Fibroblast of mammary gland (primary cell): ENCODE results near the gene TSHZ2.

Source experiments
- DNase-seq: peaks from one replicate; pipeline ENCODE4 v3.0.0-alpha.2; 2010; ENCODE audit warnings: low read depth
- H3K4me3 ChIP-seq: 2 replicates; pipeline ENCODE4 v1.5.1; 2011; ENCODE audit warnings: low read depth, mild to moderate bottlenecking, low read length, moderate library complexity; ENCODE audit not compliant: control insufficient read depth
- TF ChIP-seq, protein P1 (sequence below): conservative IDR thresholded peaks from 2 replicates; pipeline ENCODE4 v1.5.1; 2011; ENCODE audit warnings: low read depth, low read length, inconsistent platforms; ENCODE audit not compliant: control insufficient read depth, insufficient read depth

The TSHZ2 gene

DNA sequence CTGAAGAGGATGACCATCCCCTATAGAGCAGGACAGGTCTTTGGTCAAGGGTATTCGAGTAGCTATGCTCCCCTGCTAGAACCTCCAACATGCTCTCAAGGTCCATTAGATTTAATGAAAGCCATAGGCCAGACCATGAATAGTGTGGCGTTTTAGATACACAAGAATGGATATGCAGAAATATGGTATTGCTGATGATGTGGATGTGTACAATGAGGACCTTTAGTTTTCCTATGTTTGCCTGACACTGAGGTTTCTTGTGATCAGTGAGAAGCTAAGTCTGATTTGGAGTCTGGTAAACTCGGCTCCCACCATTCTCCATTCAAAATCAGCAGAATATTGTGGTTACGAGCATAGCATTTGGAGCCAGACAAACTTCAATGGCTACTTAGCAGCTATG is 125.6 kb downstream of the TSHZ2 start:
- TF ChIP-seq, protein P1, sequence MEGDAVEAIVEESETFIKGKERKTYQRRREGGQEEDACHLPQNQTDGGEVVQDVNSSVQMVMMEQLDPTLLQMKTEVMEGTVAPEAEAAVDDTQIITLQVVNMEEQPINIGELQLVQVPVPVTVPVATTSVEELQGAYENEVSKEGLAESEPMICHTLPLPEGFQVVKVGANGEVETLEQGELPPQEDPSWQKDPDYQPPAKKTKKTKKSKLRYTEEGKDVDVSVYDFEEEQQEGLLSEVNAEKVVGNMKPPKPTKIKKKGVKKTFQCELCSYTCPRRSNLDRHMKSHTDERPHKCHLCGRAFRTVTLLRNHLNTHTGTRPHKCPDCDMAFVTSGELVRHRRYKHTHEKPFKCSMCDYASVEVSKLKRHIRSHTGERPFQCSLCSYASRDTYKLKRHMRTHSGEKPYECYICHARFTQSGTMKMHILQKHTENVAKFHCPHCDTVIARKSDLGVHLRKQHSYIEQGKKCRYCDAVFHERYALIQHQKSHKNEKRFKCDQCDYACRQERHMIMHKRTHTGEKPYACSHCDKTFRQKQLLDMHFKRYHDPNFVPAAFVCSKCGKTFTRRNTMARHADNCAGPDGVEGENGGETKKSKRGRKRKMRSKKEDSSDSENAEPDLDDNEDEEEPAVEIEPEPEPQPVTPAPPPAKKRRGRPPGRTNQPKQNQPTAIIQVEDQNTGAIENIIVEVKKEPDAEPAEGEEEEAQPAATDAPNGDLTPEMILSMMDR = no peak
- no peak for DNase-seq
- no peak overlapping the region for H3K4me3 ChIP-seq

DNA sequence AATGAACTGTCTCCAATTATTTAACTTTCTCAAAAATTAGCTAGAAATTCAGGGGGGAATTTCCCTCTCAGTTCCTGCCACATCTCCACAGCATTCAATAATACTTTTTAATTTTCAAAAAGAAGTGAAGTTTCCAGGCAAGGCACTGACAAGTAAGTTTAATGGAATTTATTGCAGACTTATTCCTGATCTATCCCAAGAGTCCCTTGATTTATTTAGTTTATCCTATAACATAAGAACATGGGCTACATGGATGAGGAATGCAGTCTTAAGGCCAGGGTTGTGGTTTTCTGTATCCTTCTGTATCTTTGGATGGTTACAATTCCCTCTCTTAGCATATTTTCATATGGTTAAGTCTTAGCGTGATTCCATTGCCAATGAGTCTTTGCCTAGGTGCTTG is 126.5 kb downstream of the TSHZ2 start:
- no peak for DNase-seq
- no peak overlapping the region for H3K4me3 ChIP-seq
- TF ChIP-seq, protein P1 = no peak

DNA sequence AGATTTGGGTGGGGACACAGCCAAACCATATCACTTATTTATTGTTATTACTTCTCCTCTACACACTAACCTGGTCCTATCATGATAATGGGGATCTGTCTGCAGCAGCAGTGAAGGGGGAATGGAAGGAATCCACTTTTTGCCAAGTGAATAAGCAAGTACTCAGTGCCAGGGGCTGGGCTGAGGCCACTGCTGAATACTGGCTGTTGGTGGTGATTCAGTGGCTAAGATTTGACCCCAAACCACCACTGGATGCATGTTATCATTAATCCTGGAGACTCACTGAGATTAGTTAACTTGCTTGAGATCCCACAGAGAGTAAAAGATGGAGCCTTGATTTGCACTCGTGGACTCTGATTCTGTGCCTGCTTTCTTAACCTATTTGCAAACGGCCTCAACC is 127.7 kb downstream of the TSHZ2 start:
- peak; percentile 45 for DNase-seq
- TF ChIP-seq, protein P1 = no peak
- no peak overlapping the region for H3K4me3 ChIP-seq

DNA sequence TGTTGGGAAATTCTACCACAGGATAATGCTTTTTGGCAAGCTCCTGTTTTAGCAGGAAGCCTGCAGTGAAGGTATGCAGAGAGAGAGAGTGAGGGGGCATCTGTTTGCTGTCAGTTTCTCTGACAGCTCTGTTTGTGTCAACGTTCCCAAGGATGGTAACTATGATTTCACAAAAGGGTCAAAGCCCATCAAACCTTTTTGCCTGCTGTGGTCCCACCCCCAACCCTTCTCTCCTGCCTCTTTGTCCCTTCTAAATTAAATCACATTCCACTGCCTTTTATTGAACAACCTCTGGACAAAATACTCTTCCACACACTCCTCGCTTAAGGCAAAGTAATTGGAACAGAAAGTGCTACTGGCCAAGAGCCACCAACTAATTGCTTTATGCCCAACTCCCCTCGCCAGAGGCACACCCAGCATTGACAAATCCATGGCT is 128.3 kb downstream of the TSHZ2 start:
- TF ChIP-seq, protein P1 = no peak
- no peak overlapping the region for H3K4me3 ChIP-seq
- DNase-seq = peak; percentile 49

DNA sequence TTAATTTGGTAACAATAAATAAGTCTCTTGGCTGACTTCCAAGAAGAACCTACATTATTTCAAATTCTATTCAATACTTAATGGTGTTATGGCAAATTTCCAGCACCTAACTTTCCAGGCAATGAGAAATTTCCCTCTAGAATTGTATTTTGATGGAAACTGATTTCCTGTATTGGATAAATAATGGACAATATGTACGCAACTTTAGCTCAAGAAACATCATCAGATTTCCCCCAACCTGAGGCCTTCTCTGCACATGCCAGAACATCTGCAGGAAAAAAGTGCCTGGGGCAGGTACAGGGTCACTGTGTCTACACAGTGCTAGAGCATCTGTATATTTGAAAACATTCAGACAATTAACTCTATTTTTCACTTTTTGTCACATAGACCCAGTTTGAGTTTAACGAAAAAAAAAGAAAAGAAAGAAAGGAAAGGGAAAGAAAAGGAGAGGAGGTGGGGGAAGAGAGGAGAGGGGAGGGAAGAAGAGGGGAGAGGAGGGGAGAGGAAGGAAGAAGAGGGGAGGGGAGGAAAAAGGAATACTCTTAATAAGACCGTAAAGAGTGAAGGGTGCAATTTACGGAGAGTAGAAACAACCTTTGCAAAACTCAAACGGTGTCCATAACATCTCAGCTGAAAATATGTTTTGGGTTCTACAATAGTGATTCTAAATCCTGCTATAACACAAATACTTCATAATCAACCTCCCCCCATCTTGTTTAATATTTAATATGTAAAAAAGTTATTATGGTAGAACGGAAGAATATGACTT is 130.0 kb downstream of the TSHZ2 start:
- TF ChIP-seq, protein P1 = no peak
- no peak overlapping the region for H3K4me3 ChIP-seq
- DNase-seq = no peak

DNA sequence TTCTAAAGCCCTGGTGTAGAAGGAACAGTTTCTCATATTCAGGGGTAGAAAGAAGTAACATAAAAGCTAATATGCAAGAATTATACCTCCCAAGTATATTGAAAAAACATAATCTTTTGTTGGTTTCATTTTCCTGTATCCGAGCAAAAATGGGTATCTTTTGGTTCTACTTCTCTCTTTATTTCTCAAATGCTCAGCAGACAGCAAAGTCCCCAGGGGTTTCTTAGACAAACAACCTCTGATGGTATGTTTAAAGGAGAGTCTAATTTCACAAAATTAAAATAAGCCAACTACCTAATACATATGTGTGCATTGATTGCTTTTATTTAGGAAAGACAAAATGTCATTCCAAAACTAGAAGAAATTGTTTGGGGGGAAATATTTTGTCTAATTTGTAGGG is 131.0 kb downstream of the TSHZ2 start:
- TF ChIP-seq, protein P1 = no peak
- no peak for DNase-seq
- H3K4me3 ChIP-seq = no peak overlapping the region
